Fibroblast of the aortic adventitia (primary cell): ENCODE measurements around the gene ADCY2. TPM values are rescaled to one million over a fixed set of nuclear protein-coding genes. Genes with fewer than 3 reads are reported as not detected.

Experiments
- DNase-seq: peaks from one replicate; pipeline ENCODE4 v3.0.0-alpha.2; 2010; ENCODE audit warnings: low read depth
- H3K4me3 ChIP-seq: 2 replicates; pipeline ENCODE4 v1.5.1; 2011; ENCODE audit warnings: low read depth, mild to moderate bottlenecking, control low read depth, low read length, moderate library complexity
- total RNA-seq: library from RNA; depleted of rRNA; stranded (reverse); fragments of >200 nt; gene quantifications from 2 replicates; pipeline ENCODE4 v1.2.3, GENCODE V29; 2012; ENCODE audit warnings: low replicate concordance
- TF ChIP-seq, protein P1 (sequence below): IDR thresholded peaks from 2 replicates; pipeline ENCODE4 v1.5.1; 2011; ENCODE audit warnings: mild to moderate bottlenecking, low read length, control low read depth, inconsistent platforms; ENCODE audit not compliant: insufficient read depth

The ADCY2 gene
- total RNA-seq, 1 donor, result 0.09 TPM

DNA sequence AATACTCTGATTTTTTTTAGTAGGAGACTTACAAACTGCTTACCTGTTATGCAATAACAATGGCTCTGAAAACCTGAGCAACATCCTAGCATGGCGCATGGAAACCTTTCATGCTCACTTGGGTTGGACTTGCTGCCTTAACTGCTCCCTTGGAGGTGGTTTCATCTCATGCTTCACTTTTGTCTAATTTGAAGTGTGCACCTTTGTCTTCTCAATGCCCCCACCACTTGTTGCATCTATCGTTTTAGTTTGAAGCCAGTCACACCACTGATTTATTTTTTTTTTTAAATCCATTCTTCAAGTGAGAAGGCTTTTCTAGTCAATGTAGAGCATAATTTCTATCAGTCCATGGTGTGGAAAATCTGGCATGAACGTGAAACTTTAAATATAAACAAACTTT lies 391.8 kb downstream of the ADCY2 start:
- DNase-seq, result no peak
- TF ChIP-seq, protein P1, sequence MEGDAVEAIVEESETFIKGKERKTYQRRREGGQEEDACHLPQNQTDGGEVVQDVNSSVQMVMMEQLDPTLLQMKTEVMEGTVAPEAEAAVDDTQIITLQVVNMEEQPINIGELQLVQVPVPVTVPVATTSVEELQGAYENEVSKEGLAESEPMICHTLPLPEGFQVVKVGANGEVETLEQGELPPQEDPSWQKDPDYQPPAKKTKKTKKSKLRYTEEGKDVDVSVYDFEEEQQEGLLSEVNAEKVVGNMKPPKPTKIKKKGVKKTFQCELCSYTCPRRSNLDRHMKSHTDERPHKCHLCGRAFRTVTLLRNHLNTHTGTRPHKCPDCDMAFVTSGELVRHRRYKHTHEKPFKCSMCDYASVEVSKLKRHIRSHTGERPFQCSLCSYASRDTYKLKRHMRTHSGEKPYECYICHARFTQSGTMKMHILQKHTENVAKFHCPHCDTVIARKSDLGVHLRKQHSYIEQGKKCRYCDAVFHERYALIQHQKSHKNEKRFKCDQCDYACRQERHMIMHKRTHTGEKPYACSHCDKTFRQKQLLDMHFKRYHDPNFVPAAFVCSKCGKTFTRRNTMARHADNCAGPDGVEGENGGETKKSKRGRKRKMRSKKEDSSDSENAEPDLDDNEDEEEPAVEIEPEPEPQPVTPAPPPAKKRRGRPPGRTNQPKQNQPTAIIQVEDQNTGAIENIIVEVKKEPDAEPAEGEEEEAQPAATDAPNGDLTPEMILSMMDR, result no peak
- H3K4me3 ChIP-seq, result no peak overlapping the region

DNA sequence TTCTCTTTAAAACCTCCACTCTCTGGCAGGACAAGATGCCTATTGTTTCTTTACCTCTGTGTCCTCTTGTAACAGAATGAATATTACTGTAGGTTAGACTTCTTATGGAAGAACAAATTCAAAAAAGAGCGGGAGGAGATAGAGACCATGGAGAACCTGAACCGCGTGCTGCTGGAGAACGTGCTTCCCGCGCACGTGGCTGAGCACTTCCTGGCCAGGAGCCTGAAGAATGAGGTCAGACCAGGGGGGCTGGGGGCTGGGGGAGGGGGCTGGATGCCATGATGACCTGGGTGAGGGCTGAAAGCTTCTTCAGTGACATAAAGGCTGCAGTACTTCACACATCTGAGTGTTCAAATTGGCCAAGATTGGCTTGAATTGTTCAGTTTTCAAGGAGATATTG lies 393.6 kb downstream of the ADCY2 start:
- no peak for DNase-seq
- TF ChIP-seq, protein P1, result no peak
- no peak overlapping the region for H3K4me3 ChIP-seq

DNA sequence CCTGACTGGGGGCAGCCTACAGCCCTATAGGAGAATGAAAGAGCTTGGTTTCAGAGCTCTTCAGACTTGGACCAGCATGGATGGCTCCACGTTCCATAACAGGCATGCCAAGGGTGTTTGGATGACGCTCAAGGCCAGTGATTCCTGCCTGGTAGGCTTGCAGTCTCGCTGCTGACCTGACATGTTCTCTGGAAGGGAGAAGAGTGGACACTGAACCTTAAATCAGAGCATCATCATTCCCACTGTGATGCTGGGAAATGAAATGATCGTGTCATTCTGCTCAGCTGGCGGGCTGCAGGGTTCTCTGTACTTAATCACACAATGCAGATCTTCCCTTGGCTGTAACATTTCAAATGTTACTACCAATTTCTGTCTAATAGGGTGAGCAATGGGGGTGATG lies 398.0 kb downstream of the ADCY2 start:
- DNase-seq, result no peak
- no peak overlapping the region for H3K4me3 ChIP-seq
- TF ChIP-seq, protein P1, result no peak

DNA sequence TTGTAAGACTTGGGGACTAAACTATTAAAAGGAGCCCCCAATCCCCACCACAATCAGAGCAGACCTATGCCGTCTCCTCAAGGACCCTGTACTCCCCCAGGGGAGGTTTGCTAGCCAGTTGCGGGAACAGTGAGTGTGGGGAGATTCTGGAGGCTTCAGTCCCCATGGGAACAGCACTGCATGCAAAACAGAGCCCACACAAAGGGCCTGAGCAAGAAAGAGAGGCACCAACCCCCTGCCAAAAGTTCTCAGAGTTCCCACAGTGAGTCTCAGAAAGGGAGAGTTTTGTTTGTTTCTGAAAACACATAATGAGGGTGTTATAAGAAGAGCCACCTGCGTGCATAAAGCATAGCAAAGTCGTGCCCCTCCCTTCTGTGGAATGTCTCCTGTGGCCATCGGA lies 398.4 kb downstream of the ADCY2 start:
- no peak for DNase-seq
- TF ChIP-seq, protein P1, result no peak
- H3K4me3 ChIP-seq, result no peak overlapping the region

DNA sequence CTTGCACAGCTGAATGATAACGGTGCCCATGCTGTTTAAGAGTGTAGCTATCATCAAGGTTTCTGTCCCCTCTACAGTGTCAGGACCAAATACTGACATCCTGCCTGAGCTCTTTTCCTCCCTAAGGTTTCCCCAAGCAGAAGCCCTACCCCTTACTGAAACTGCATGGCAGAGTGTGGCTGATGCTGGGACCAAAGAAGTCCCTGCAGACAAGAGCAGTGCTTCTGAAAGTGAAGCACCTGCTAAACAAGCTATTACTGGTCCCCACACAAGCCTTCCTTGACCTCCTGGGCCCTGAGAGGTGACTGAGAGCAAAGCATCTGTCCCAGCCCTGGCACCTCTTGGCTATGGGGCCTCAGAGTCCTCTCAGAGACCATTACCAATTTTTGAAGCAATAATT lies 398.9 kb downstream of the ADCY2 start:
- DNase-seq, result no peak
- TF ChIP-seq, protein P1, result no peak
- no peak overlapping the region for H3K4me3 ChIP-seq

DNA sequence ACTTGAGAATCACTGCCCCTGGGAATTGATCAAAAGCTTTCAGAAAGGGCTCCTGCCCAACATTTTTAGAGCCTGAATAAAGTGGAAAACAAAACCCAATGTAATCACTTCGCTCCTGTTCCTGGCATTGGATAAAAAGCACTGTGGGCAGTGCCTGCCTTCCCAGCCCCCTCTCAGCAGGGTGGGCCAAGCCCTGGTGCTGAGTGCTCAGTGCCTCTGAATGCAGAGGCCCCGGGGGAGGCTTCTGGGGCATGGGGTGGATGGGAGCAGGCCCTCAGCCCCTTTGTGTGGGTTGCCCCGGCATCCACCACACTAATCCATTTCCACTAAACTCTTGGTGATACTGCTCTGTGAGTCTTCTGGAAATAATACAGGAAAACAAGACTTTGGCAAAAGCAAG lies 399.4 kb downstream of the ADCY2 start:
- TF ChIP-seq, protein P1, result no peak
- no peak for DNase-seq

DNA sequence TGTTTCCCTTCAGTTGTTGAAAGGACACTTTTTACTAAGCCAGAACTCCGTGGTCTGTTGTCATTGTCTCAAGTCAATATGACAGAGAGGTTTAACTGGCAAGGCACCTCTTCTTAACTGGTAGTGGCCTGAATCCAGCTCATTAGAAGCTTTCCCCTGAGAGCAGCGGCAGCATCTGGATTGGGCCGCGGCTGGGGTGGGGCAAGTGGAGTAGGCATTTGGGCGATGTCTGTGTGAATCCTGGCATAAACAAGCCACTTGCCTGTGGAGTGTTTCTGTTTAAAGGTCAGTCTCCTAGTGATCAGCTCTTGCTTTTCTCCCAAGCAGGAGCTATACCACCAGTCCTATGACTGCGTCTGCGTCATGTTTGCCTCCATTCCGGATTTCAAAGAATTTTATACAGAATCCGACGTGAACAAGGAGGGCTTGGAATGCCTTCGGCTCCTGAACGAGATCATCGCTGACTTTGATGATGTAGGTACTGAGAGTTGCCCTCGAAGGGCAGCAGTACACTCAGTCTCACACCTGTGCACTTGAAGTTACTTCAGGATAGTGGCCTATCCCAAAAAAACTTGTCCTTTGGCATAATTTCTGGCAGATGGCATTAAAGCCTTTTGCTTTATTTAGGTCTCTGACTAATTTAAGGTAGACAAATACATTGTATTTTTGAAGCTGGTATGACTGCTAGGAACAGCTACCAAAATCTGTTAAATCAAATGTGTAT lies 406.1 kb downstream of the ADCY2 start:
- no peak for DNase-seq
- TF ChIP-seq, protein P1, result no peak
- H3K4me3 ChIP-seq, result no peak overlapping the region

More for the DNA sequence above, 399.4 kb downstream of the ADCY2 start:
- H3K4me3 ChIP-seq, result no peak overlapping the region
